GM19035 (cell line): ENCODE results near the gene JPH4.

Experiments
- ATAC-seq: cut with Tn5 transposase; IDR thresholded peaks from one replicate; pipeline ENCODE4 v1.9.1; 2021; ENCODE audit not compliant: unreplicated experiment

The JPH4 gene

GRCh38 chr14:23580948-23581281, 2.3 kb upstream of the JPH4 start:
- no peak for ATAC-seq

- ATAC-seq, result no peak
Measured at GRCh38 chr14:23580152-23580926, 1.7 kb upstream of the JPH4 start.

- ATAC-seq, result no peak
Measured at GRCh38 chr14:23579739-23580138, 1.1 kb upstream of the JPH4 start.

- no peak for ATAC-seq
Measured at GRCh38 chr14:23579311-23579630, 681 bp upstream of the JPH4 start.

- ATAC-seq, result no peak
Measured at GRCh38 chr14:23577710-23578392, 739 bp downstream of the JPH4 start.

GRCh38 chr14:23577004-23577681, 1.4 kb downstream of the JPH4 start:
- ATAC-seq, result no peak

GRCh38 chr14:23573384-23574015, 5.1 kb downstream of the JPH4 start:
- no peak for ATAC-seq

- ATAC-seq, result no peak
Measured at GRCh38 chr14:23572836-23573235, 5.8 kb downstream of the JPH4 start.

GRCh38 chr14:23572524-23572828, 6.1 kb downstream of the JPH4 start:
- no peak for ATAC-seq

- ATAC-seq, result no peak
Measured at GRCh38 chr14:23571701-23572523, 6.7 kb downstream of the JPH4 start.

GRCh38 chr14:23570806-23571483, 7.6 kb downstream of the JPH4 start:
- no peak for ATAC-seq

GRCh38 chr14:23569443-23570151, 9.0 kb downstream of the JPH4 start:
- no peak for ATAC-seq

GRCh38 chr14:23568600-23569331, 9.8 kb downstream of the JPH4 start:
- no peak for ATAC-seq

GRCh38 chr14:23568021-23568599, 10.5 kb downstream of the JPH4 start:
- no peak for ATAC-seq

GRCh38 chr14:23567186-23568020, 11.2 kb downstream of the JPH4 start, which contains the start of gene AP1G2:
AP1G2 (minus strand) TSS chr14:23567791; CDS start chr14:23567314, 477 bp downstream.
- peak; percentile 90 for ATAC-seq

- ATAC-seq, result peak; percentile 7
Measured at GRCh38 chr14:23566778-23567185, 11.8 kb downstream of the JPH4 start.

- ATAC-seq, result no peak
Measured at GRCh38 chr14:23566112-23566777, 12.3 kb downstream of the JPH4 start.
